Measurements from ENCODE around the gene CPA1.

The CPA1 gene

DNA sequence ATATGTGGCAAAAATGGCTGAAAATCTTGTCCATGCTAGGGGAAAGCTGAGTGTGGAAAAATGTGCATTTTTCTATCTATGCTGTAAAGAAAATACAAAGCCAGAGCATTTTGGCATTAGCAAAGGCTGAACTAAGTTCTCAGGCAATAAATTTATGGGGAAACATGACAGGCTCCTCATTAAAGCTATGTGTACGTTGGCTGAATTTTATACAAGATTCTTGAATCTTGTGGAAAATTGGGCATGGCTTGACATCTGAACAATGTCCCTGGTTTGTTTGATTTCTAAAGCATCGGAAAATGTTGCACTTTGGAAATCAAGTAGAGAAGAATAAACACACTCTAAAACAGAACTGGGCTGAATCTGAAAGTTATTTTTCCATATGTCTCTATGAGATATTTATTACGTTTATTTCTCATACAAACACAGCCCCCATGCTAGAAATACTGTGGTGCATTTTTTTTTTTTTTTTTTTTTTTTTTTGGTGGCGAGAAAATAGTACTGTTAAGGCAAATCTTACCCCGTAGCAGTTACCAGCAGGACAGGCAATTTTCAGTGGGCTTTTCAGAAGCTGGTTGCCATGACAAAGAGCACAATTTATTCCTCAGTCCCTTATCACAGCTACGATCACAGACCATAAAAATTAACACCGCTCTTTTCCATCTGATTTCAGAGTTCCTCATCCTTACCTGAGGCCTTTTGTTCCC, 16.9 kb downstream of the CPA1 start:
- DNase-seq = peak in 1 of 2 experiments; percentile 9

DNA sequence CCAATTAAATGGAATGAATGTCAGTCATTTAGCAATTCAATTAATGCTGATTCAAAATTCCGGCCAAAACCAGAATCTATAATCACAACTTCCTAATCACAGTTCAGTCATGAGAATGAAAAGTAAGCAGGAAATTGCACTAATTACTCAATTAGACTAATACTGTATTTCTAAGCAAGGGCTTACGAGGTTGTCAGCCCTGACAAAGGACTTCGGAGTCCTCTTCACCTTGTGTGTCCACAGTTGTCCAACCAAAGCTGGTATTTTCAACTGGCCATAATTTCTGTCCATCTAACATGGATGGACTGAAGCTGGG, 17.4 kb downstream of the CPA1 start:
- DNase-seq = no peak

DNA sequence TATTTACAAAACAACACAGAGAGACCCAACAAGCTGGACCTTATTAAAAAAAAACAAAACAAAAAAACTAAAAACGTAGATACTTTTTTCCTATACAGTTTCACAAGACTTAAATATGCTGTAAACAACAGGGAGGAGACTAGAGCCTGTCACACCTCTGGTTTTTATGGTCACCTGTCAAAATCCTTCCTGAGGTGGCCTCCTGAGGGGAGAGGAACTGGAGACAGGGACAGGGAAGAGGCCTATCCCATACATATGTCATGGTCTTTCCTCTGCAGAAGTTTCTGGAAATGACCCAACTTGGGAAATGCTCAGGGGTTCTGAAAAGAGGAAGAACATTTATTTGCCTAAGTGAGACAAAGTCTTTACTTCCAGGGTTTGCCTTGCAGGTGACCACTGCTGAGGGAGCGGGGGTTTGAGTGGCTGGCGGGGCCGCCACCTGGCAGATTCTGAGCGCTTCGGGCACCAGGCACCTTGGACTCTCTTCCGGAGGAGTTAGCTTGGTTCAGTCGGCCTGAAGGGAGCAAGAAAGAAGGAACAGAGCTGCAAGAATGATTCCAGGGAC, 18.3 kb downstream of the CPA1 start:
- DNase-seq = no peak

DNA sequence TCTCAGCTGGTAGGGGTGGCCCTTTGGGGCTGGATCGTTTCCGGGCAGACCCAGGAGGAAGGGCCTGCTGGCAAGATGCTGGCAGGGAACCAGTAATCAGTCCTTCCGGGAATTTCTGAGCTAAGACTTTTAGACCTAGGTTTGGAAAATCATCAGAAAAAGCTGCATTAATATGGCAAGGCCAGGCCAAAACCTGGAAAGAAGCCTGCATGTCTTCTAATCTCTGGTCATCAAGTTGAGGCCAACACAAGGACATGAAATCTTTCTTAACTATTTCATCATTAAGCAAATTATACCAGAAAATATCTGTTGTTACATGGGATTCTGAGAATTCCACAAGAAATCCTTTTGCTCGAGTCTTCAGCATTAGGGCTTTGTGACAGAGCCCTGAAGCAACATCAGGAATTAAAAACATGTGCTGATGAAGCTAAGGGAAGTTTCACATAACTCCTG, 19.9 kb downstream of the CPA1 start:
- DNase-seq = no peak

DNA sequence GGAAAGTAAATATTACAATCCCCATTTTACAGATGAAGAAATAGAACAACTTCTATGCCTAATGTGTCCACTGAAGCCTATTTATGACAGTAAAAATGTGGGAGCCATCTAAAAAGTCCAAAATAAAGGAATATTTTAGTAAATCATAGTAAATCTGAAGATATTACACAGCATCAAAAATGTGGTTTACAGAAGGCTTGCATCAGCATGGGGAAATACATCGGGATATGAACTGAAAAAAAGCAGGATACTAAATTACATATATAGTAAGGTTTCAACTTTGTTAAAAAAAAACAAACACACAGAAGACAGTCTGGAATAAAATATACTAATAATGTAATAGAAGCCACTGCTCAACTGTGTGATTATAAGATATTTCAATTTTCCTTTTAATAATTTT, 20.8 kb downstream of the CPA1 start:
- DNase-seq = no peak

DNA sequence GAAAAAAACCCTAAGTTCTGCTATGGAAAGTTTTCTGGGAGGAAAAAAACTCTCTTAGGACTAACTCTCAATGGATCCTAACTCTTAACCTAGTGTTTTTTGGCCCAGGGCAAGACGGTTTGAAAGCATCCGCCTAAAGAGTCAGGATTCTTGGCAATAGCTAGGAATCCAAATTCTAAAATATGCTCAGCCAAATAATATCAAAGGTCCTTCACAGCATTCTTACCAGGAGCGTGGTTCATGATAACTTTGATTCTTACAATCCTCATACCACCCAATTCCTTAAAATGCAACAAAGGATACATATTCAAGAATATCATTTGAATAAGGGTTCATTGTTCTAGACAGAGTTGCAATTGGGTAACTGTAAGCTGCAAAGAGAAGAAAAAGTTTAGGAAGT, 21.3 kb downstream of the CPA1 start:
- DNase-seq = peak in 1 of 2 experiments; percentile 15

DNA sequence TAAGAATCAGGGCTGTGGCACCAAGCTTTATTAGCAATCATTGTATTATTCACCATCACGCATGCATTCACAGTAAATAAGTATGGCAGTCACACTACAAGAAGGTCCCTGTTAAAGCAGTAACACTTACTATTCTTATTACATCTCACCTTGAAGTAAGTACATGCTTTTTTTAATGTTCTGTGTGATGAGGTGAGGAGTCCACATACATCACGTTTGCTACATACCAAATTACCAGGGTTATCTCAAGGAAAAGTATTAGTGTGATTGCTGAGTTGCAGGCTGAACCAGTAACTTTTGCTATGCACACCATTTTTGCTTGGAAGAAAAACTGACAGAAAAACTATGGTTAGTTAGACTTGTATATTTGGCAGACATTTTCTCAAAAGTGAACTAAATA, 24.7 kb downstream of the CPA1 start:
- no peak for DNase-seq

DNA sequence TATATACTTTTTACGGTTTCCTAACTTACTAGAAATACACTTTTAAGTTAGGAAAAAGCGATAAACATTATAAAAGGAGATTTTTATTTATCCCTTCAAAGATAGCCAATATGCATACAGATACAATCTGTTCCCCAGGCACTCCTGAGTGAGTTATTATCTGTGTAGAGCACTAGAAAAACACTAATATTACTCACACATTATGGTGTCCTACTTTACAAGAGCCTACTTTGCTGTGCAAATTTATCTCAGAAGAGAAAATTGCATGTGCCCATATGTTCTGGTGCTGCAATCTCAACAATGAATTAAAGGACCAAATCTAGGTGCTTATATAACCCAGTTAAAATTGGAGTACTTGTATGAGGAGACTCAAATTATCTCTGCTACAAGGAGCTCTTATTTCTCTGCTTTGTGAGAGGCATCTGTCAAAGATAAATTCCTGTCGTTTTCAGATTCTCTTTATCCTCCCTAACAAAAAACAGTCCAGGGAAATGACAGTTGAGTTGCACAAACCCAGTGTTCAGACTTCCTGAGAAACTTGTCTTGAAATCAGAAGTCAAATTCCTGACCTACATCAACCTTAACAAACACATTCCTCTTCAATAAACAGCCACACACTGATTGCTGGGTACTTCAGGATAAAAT, 28.9 kb downstream of the CPA1 start:
- DNase-seq = no peak

DNA sequence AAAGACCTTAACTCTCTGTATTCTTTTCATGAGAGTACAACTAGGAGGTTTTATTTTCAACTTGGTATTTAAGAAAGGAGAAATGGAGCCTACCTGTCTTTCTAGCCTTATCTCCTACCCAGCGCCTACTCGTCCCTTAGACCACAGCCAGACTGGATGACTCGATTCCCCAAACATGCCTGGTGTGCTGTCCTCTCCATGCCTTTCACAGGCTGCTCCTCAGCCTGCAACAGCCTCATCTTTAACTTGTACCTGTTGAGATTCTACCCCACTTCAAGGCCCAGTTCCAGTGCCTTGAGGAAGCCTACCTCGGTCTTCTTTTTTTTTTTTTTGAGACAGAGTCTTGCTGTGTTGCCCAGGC, 29.4 kb downstream of the CPA1 start:
- DNase-seq = no peak

DNA sequence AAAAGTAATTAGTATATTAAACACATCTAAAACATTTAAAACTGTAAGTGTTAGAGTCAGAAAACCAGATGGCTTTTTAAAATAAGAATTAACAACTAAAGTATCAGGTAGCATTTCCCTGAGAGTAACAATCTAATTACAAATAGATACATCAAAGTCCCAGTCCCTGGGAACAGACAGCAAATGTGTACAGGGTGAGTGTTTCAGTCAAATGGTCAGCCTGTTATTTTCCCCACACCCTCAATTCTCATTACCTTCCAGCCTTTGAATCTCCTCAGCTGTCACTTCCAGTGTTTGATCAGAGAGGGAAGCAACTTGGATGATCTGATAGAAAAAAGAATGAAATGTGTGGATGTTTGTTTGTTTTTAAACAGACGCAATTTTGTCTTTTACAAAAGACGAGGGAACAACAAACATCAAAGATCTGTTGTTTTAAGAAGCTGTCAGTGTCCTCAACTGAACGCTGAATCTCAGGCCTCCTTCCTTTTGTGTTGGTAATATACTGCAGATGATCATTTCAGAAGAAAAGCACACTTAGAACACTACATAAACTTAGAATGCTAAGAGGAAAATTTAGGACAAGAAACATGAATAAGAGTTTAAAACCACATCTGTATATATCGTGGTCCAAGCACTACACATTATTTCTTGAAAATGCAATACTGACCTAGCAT, 30.7 kb downstream of the CPA1 start:
- no peak for DNase-seq

DNA sequence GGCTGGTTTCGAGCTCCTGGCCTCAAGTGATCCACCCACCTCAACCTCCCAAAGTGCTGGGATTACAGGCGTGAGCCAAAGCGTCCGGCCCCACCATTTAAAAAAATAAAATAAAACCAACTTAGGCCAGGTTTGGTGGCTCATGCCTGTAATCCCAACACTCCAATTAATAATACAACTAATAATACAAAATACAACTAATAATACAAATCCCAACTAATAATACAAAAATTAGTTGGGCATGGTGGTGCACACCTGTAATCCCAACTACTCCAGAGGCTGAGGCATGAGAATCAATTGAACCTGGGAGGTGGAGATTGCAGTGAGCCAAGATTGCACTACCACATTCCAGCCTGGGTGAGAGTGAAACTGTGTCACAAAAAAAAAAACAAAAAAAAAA, 32.9 kb downstream of the CPA1 start:
- no peak for DNase-seq

DNA sequence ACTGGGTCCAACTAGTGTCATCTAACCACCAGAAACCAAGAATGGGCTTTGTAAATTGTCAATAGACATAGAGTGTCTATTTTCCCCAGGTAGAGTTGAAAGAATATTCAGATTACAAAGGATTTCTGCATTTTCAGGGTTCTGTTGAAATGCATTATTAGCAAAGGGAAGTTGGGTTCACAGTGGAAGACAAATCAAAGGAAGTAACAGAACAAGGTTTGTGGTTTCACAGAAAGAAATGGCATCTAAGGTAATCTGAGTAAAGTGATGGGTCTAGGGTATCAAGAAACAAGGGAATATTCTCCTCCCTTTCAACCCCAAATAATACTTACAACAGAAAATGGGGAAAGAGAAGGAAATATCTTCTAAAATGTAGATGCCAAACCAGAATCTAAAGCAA, 34.7 kb downstream of the CPA1 start:
- DNase-seq = no peak

DNA sequence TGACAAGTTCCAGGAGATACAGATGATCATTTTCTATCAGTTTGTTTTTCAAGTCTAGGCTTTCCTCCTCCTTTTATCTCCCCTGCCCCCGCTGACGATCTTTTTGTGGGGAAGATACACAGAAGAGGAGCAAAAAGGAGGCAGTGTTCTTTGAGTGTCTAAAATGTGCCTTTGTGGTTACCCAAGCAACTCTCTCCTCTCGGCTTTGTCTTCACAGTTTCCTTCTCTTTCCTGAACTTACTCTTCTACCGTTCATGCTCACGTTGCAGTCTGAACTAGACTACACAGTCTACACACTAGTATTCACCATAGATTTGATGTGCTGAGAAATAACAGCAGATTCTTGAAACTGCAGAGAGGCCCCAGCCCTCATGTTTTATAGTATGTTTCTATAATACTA, 36.9 kb downstream of the CPA1 start:
- no peak for DNase-seq

DNA sequence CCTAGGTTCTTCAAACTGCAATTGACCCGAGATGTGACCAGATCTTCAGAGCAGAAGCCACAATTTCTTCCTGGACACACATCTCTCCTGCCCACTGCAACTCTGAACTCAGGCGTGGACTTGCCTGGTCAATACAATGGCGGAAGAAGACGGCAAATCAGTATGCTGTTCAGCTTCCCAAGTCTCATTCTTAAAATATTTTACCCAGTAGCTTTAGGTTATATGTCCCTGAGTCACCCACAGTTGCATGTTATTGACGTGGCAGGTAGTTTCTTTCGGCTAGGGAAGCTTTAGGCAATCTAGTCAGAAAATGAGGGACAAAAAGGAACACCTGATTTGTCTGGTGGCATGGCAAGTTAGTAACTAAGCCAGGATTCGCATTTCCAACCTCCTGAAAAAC, 38.0 kb downstream of the CPA1 start:
- DNase-seq = no peak

DNA sequence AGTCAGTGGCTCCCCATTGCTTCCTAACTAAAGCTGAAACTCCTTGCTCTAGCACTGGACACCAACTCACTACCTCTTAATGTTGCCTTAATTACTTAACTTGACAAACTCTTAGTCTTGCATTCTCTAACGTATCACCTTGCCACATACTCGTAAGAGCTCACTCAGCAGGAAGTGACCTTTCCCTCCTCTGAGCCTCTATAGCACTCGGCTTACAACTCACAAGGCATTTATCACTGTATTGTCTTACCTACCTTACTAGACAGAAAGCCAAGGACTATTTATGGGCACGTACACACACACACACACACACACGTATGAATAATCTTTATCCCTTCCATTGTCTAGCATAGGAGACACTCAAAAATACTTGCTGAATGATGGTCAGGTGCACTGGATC, 39.4 kb downstream of the CPA1 start:
- DNase-seq = no peak

DNA sequence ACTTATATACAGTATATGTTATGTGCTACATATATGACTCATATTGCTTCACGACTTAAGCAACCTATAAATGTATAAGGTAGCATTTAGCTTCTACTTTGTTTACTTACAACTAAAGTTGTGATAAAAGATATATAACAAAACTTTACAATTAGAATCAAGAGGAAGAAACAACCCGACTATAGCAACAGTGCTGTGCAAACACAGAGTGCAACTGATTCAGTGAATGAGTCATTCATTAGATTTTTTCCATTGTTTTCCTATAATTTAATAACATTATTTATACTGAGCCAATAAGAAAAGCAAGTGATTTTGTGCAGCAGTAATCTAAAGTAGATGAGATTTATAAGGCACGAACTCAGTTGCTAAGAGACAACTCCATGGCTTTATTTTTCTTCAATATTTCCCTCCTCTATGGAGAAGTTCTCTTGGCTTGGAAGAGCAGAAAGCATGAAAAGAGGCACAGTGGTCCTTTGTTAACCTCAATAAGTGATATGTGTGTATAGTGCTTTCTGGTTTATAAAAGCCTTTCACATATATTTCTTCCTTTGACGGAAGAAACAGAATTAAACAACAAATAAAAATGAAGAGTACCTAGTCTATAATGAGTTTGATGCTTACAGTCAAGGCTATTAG, 40.8 kb downstream of the CPA1 start:
- no peak for DNase-seq

DNA sequence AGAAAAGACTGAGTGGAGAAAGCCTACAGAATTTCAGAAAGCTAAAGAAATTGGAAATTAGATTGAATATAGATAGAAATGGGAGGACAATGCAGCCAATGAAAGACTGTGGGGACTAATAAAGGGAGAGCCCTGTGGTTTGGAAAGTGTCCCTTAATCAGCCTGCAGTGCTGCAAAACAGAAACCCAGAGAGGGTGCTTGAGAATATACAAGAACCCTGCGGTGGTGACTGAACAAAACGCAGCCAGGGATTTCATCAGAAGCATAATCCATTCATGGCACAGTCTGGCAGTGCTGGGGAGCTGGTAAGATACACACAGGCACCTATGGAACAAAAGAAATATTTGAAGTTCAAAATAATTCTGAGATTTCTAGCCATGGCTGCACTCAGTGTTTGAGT, 41.4 kb downstream of the CPA1 start:
- no peak for DNase-seq

DNA sequence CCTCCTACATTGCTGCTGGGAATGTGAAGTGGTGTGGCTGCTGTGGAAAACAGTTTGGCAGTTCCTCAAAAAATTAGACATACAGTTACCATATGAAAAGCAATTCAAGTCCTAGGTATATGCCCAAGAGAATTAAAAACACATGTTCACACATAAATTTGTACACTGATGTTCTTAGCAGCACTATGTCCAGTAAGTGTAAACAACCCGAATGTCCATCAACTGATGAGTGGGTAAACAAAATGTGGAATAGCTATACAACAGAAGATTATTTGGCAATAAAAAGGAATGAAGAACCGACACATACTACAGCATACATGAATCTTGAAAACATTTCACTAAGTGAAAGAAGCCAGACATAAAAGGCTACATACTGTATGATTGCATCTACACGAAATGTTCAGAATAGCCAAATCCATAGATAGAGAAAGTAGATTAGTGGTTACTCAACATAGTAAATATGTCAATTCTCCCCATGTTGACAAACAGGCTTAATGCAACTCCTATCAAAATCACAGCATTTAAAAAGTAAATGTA, 43.3 kb downstream of the CPA1 start:
- DNase-seq = no peak

DNA sequence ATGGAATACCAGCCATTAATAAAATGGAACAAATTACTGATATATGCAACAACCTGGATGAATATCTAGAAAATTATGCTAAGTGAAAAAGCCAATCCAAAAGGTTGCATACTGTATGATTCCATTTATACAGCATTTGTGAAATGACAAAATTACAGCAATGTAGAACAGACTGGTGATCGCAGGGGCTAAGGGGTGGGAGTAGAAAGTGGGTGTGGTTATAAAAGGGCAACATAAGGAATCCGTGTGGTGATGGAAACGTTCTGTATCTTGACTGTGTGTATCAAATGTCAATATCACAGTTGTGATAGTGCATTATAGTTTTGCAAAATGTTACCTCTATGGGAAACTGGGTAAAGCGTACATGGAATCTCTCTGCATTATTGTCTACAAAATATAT, 45.5 kb downstream of the CPA1 start:
- DNase-seq = no peak

DNA sequence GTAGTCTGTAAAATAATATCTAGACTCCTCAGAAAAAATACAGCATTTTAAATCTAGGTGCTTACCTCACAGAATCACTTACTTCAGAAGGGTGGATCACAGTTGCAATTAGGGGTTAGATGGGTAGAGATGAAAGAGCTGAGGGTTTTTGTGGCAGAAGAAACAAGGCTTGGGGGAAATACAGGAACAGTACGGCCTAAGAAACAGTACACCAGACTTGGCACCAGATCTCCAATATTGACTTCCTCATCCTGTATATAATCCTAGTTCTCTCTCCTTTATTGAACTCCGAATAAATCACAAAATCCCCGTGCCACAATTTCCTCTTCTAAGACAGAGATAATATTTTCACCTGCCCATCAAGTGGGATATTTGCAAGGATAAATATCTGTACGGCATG, 46.3 kb downstream of the CPA1 start:
- DNase-seq = no peak

DNA sequence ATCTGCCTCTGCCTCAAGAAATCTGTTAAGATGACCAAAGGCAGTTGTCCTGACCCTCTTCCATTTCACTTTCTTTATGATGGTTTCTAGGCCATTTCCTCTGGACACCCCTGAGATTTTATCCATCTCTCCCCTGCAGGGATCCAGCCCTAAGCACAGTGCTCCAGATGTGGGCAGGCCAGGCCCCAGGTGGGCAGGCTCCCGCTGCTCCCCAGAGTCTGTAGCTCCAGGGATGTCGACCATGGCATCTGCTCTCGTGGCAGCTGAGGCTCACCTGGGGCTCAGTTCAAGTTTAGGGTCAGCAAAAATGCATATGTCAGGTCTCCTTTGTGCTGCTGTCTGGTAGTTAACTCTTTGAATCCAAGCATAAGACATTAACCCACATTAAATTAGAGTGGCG, 48.7 kb downstream of the CPA1 start:
- no peak for DNase-seq

DNA sequence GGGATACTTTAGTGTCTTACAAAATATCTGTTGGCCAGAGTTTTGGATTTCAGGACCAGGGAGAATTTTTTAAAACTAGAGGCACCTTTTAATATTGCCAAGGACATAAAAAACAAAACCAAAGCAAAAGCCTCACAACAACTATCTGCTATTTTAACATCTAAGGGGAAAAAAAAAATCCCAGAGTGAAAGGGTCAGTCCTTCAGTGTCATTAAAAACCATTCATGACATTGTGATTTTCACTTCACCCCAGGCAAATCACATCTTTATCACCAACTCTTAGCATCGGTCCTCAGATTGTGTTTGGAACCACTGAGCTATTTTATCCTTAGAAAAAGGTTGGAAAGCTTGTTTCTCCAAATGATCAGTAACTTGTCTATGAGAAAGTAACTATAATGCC, 49.8 kb downstream of the CPA1 start:
- no peak for DNase-seq

DNA sequence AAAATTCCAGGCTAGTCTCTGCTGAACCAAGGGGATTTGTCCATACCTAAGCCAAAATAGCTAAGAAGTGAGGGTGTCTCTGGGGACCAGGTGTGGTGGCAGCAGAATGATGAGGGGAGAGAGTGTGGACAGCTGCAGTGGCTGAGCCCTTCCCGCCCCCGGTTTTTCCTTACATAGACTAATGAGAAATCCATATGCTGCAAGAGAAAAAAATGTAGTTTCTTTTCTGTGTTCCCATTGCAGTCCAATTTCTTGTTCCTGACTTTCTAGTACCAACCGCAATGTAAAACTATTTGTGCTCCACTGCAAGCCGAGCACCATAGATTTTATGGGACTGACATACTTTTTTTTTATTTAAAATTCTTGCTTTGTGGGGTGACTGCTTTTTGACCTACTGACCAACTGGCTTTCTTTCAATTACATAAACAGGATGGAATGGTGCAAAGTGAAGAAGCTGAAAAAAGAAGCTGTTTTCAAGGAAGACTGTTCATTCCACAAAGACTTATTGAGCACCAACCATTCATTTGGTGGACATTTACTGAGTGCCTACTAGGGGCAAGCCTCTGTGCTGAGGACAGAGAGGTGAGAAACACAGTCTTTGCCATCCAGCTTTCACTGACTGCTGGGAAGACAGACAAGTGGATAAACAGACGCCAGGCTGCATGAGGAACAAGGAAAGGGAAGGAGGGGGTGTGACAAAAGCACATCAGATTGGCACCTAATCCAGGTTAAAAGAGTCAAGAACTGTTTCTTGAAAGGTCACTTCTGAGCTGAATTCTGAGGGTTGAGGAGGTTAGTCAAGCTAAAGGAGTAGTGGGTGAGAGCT, 50.8 kb downstream of the CPA1 start:
- no peak for DNase-seq
